ENCODE results near the gene VEGFB. TPM values are rescaled to one million over a fixed set of nuclear protein-coding genes. Genes with fewer than 3 reads are reported as not detected.
A peak's percentile ranks its signal among the peaks of the same experiment; 100 is the strongest.

VEGFB gene
- total and polyA plus RNA-seq, 9 donors: 54.0 to 109 (median 92.1) TPM

GRCh38 chr11:64266339-64266738, 32.0 kb downstream of the VEGFB start:
- no peaks in the 10 kb centered on the region for H3K9me3 ChIP-seq (replicated peaks; ENCODE audit: control insufficient read depth, low read depth, low read length)
- peaks cover 52% of the 10 kb centered on the region for H3K36me3 ChIP-seq (ENCODE audit: control insufficient read depth, insufficient read depth, low read length)
- no peak overlapping the region for H3K27ac ChIP-seq (ENCODE audit: low read length)
- H3K4me3 ChIP-seq (ENCODE audit: low read length): no peak overlapping the region
- H3K4me1 ChIP-seq (ENCODE audit: control insufficient read depth, insufficient read depth, low read length): peaks cover 25% of the 10 kb centered on the region
- no peaks in the 10 kb centered on the region for H3K27me3 ChIP-seq (ENCODE audit: control insufficient read depth, insufficient read depth, low read length)
- no peak for DNase-seq
- 77% methylated on average over 13 of the region's 15 CpGs for WGBS (ENCODE audit: insufficient coverage)

- Histone ChIP-seq H3K27ac (ENCODE audit: low read length) (peak overlapping the region; percentile 13), H3K36me3 (ENCODE audit: control insufficient read depth, insufficient read depth, low read length) (peaks cover 45% of the 10 kb centered on the region), H3K4me1 (ENCODE audit: control insufficient read depth, insufficient read depth, low read length) (peaks cover 34% of the 10 kb centered on the region), H3K9me3 (replicated peaks; ENCODE audit: control insufficient read depth, low read depth, low read length) (no peaks in the 10 kb centered on the region), H3K4me3 (ENCODE audit: low read length) (no peak overlapping the region), H3K27me3 (ENCODE audit: control insufficient read depth, insufficient read depth, low read length) (no peaks in the 10 kb centered on the region)
- no peak for DNase-seq
- WGBS (ENCODE audit: insufficient coverage): 83% methylated on average over 14 of the region's 27 CpGs
These were observed 33.0 kb downstream of the VEGFB start for GRCh38 chr11:64267207-64267945.

GRCh38 chr11:64268025-64268892, 33.9 kb downstream of the VEGFB start:
- H3K27ac ChIP-seq (ENCODE audit: low read length): peak overlapping the region; percentile 100
- H3K9me3 ChIP-seq (replicated peaks; ENCODE audit: control insufficient read depth, low read depth, low read length): no peaks in the 10 kb centered on the region
- H3K4me3 ChIP-seq (ENCODE audit: low read length): peak overlapping the region; percentile 80
- H3K36me3 ChIP-seq (ENCODE audit: control insufficient read depth, insufficient read depth, low read length): peaks cover 38% of the 10 kb centered on the region
- peak; percentile 59 for DNase-seq
- peaks cover 37% of the 10 kb centered on the region for H3K4me1 ChIP-seq (ENCODE audit: control insufficient read depth, insufficient read depth, low read length)
- WGBS (ENCODE audit: insufficient coverage): 64% methylated on average over 20 of the region's 23 CpGs
- no peaks in the 10 kb centered on the region for H3K27me3 ChIP-seq (ENCODE audit: control insufficient read depth, insufficient read depth, low read length)

- no peaks in the 10 kb centered on the region for H3K27me3 ChIP-seq (ENCODE audit: control insufficient read depth, insufficient read depth, low read length)
- H3K4me1 ChIP-seq (ENCODE audit: control insufficient read depth, insufficient read depth, low read length): peaks cover 37% of the 10 kb centered on the region
- peak overlapping the region; percentile 100 for H3K27ac ChIP-seq (ENCODE audit: low read length)
- H3K36me3 ChIP-seq (ENCODE audit: control insufficient read depth, insufficient read depth, low read length): peaks cover 39% of the 10 kb centered on the region
- WGBS (ENCODE audit: insufficient coverage): under 1% methylated on average over 33 of the region's 34 CpGs
- peak; percentile 69 for DNase-seq
- peak overlapping the region; percentile 80 for H3K4me3 ChIP-seq (ENCODE audit: low read length)
- H3K9me3 ChIP-seq (replicated peaks; ENCODE audit: control insufficient read depth, low read depth, low read length): no peaks in the 10 kb centered on the region
These were observed 34.6 kb downstream of the VEGFB start for GRCh38 chr11:64268893-64269539.

- peak; percentile 100 for DNase-seq
- WGBS (ENCODE audit: insufficient coverage): under 1% methylated on average over 55 of the region's 58 CpGs
- Histone ChIP-seq H3K36me3 (ENCODE audit: control insufficient read depth, insufficient read depth, low read length) (peaks cover 33% of the 10 kb centered on the region), H3K27ac (ENCODE audit: low read length) (peak overlapping the region; percentile 100), H3K4me3 (ENCODE audit: low read length) (peak overlapping the region; percentile 80), H3K27me3 (ENCODE audit: control insufficient read depth, insufficient read depth, low read length) (no peaks in the 10 kb centered on the region), H3K4me1 (ENCODE audit: control insufficient read depth, insufficient read depth, low read length) (peaks cover 37% of the 10 kb centered on the region), H3K9me3 (replicated peaks; ENCODE audit: control insufficient read depth, low read depth, low read length) (no peaks in the 10 kb centered on the region)
These were observed 35.3 kb downstream of the VEGFB start for GRCh38 chr11:64269540-64270220.

- H3K9me3 ChIP-seq (replicated peaks; ENCODE audit: control insufficient read depth, low read depth, low read length): no peaks in the 10 kb centered on the region
- H3K36me3 ChIP-seq (ENCODE audit: control insufficient read depth, insufficient read depth, low read length): peaks cover 48% of the 10 kb centered on the region
- no peak overlapping the region for H3K27ac ChIP-seq (ENCODE audit: low read length)
- H3K4me1 ChIP-seq (ENCODE audit: control insufficient read depth, insufficient read depth, low read length): peaks cover 14% of the 10 kb centered on the region
- no peaks in the 10 kb centered on the region for H3K27me3 ChIP-seq (ENCODE audit: control insufficient read depth, insufficient read depth, low read length)
- no peak for DNase-seq
- 83% methylated on average over 11 of the region's 15 CpGs for WGBS (ENCODE audit: insufficient coverage)
- no peak overlapping the region for H3K4me3 ChIP-seq (ENCODE audit: low read length)
These were observed 40.8 kb downstream of the VEGFB start for GRCh38 chr11:64275031-64275800.

GRCh38 chr11:64275841-64276240, 41.5 kb downstream of the VEGFB start:
- Histone ChIP-seq H3K27me3 (ENCODE audit: control insufficient read depth, insufficient read depth, low read length) (no peaks in the 10 kb centered on the region), H3K36me3 (ENCODE audit: control insufficient read depth, insufficient read depth, low read length) (peaks cover 48% of the 10 kb centered on the region), H3K4me1 (ENCODE audit: control insufficient read depth, insufficient read depth, low read length) (peaks cover 12% of the 10 kb centered on the region), H3K9me3 (replicated peaks; ENCODE audit: control insufficient read depth, low read depth, low read length) (no peaks in the 10 kb centered on the region), H3K4me3 (ENCODE audit: low read length) (no peak overlapping the region), H3K27ac (ENCODE audit: low read length) (no peak overlapping the region)
- WGBS (ENCODE audit: insufficient coverage): no CpG with 5 or more reads among the region's 2 CpGs
- DNase-seq: no peak

- Histone ChIP-seq H3K36me3 (ENCODE audit: control insufficient read depth, insufficient read depth, low read length) (peaks cover 53% of the 10 kb centered on the region), H3K27me3 (ENCODE audit: control insufficient read depth, insufficient read depth, low read length) (no peaks in the 10 kb centered on the region), H3K27ac (ENCODE audit: low read length) (no peak overlapping the region), H3K4me3 (ENCODE audit: low read length) (no peak overlapping the region), H3K9me3 (replicated peaks; ENCODE audit: control insufficient read depth, low read depth, low read length) (no peaks in the 10 kb centered on the region), H3K4me1 (ENCODE audit: control insufficient read depth, insufficient read depth, low read length) (peaks cover 8% of the 10 kb centered on the region)
- 88% methylated on average over 13 of the region's 17 CpGs for WGBS (ENCODE audit: insufficient coverage)
- DNase-seq: no peak
These were observed 42.5 kb downstream of the VEGFB start for GRCh38 chr11:64276653-64277431.

All from muscle of leg (tissue), 11 donors.